HG02870 (cell line): ENCODE measurements around the gene DSCAML1.
"Not testable (repeated sequence)": the region's sequence is repeated elsewhere in the genome, so short reads cannot be mapped to it uniquely, and the experiment has no call there.

Source experiments
- ATAC-seq: cut with Tn5 transposase; IDR thresholded peaks from one replicate; pipeline ENCODE4 v1.9.1; 2021; ENCODE audit warnings: mild to moderate bottlenecking, moderate library complexity; ENCODE audit not compliant: unreplicated experiment

Gene DSCAML1

DNA sequence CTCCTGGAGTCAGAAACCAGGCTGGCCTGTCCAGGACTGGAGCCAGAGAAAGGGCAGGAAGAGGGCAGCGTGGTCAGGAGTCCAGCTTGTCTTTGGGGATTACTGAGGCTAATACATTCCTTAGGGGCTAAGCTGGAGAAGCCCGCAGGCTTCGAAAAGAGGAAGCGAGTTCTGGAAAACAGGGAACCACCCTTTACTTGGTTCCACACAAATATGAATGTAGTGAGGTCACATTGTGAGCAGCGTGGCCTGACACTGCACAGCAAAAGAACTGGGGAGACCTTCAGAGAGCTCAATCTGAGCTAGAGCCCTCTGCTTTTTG, 337.1 kb downstream of the DSCAML1 start:
- no peak for ATAC-seq

DNA sequence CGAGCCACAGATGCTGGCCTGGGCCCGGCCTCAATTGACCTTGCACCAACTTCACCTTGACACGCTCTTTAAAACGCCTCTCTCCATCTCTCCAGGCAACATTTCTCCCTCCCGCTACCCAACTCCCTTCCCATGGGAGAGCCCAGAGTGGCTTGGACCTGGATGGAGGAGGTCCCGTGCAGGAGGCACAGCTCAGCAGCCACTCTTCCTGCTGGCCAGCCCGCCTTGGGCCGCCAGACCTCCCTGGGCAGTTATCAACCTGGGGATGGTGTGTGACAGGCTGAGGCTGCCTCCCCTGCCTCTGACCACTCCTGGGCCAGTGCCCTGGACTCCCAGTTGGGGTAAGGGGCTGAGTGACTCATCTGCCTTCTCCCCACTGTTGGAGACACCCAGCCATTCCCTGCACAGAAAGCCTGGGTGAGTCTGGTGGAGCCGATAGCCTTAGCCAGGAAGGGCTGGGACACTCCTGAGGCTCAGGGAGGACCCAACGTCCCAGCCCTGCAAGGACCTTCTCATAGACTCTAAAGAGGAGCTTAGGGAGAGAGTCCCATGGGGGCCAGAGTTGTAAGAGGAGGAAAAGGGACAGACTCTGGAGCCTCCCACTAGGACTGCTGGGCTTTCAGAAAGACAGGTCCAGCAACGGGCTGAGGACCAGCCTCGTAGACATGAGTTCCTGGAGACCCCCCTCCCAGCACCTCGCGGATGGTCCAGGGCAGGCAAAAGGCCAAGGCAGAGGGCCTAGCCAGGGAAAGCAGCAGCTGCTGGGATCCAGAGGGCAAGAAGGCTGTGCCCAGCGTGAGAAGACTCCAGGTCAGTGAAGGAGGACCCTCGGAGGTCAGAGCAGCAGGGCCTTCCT, 337.7 kb downstream of the DSCAML1 start:
- no peak for ATAC-seq

- ATAC-seq, result no peak
Observed at GRCh38 chr11:117458275-117459122, 338.5 kb downstream of the DSCAML1 start.

GRCh38 chr11:117457835-117458234, 339.2 kb downstream of the DSCAML1 start:
- ATAC-seq, result no peak

DNA sequence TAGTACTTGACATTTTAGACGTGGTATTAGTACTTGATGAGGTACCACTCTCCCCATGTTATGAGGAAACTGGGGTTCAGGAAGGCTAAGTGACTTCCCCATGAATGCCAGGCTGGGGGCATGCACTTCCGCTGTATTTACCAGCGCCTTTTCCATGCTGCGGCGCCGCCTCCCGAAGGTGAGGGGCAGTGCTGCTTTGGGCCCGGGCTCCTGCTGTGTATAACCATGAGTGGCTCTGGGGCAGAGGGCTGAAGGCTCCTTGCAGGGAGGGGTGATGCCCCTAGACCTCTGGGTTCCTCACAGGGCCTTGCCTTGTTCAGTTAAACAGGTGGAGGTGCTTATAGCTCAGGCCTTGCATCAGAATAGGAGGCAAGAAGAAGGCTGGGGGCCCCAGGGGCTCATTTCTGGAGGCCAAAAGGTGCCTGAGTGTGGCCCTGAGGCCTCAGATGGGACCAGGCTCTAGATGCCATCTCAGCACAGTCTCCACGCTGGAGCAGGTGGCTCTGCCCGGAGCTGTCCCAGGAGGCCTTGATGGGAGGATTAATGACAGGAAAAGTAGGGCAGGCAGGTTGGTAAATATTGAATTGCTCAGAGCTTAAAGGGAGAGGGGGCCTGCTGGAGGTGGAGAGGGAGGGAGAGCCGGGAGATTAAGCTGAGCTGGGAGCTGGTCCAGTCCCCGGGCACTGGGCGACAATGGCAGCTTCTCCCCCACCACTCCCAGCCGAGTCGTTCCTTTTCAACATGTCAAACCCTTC, 339.8 kb downstream of the DSCAML1 start:
- no peak for ATAC-seq

DNA sequence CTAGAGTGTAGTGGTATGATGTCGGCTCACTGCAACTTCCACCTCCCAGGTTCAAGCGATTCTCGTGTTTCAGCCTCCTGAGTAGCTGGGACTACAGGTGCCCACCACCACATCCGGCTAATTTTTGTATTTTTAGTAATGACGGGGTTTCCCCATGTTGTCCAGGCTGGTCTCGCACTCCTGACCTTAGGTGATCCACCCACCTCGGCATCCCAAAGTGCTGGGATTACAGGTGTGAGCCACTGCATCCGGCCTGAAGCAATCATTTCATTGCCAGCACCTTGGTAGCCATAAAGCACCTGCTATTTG, 340.3 kb downstream of the DSCAML1 start:
- not testable (repeated sequence) for ATAC-seq

GRCh38 chr11:117456027-117456720, 340.8 kb downstream of the DSCAML1 start:
- ATAC-seq, result peak; percentile 79

GRCh38 chr11:117454564-117454917, 342.5 kb downstream of the DSCAML1 start:
- ATAC-seq, result no peak

DNA sequence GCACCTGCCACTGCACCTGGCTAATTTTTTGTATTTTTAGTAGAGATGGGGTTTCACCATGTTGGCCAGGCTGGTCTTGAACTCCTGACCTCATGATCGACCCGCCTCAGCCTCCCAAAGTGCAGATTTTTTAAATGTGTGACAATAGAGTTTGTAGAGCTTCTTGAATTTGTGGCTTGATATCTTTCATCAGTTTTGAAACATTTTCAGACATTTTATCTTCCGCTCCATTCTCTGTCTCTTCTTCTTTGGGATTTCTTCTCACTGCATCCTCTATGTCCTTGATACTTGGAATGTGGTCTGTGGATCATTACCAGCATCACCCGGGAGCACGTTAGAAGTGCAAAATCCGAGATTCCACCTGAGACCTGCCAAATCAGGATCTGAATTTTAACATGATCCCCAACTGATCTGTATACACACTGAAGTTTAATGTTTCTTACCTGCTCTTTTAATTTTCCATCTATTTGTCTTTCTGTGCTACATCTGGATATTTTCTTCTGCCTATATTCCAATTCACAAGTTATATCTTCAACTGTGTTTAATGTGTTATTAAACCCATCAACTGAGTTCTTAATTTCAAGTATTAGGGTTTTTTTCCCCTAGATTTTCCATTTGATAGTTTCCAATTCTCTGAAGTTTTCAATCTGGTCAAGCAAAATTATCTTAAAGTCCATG, 343.0 kb downstream of the DSCAML1 start:
- no peak for ATAC-seq

GRCh38 chr11:117449111-117449693, 347.8 kb downstream of the DSCAML1 start:
- ATAC-seq, result no peak

DNA sequence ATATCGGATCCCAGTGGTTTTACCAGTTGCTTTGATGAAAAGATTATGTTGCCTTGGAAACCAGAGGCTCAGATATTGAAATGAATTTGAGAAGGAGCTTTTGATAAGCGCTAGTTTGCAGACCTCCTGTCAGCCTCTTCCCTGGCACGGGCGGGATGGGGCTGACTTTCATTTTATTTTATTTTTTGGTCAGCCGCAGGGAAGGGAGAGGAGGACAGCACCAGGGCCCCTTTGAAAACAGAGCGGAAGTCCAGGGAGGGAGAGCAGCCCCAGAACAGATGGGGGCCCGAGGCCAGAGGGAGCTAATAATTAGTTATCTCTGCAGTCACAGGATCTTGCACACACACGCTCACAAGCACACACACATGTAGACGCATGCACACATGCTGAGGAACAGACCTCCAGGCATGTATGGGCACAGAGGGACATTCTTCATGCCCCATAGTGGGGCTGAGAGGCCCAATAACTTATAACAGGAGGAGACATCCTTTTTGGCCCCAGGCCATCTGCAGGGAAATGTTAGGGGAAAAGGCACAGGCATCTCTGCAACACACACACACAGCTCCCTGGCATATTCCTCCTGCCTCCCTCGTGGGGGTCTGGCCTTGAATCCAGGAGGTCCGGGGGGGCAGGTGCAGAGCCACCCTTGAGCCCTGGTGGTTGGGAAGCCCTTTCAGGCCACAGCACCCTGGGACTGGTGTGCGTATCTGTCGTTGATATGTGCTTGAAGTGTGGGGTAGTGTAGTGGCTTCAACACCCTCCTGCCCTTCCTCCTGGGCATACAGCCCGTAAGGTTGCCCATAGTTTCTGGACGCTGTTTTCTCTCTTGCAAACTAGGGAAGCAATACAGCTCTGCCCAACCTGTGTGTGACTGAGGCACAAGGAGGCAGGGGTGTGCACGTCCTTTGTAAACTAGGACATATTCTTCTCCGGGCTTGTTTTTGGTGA, 352.0 kb downstream of the DSCAML1 start:
- ATAC-seq, result no peak

- ATAC-seq, result no peak
Observed at GRCh38 chr11:117444256-117444655, 352.8 kb downstream of the DSCAML1 start.

GRCh38 chr11:117443266-117444186, 353.5 kb downstream of the DSCAML1 start:
- ATAC-seq, result no peak

- no peak for ATAC-seq
Observed at GRCh38 chr11:117442869-117443239, 354.2 kb downstream of the DSCAML1 start.

GRCh38 chr11:117442049-117442868, 354.8 kb downstream of the DSCAML1 start:
- no peak for ATAC-seq

DNA sequence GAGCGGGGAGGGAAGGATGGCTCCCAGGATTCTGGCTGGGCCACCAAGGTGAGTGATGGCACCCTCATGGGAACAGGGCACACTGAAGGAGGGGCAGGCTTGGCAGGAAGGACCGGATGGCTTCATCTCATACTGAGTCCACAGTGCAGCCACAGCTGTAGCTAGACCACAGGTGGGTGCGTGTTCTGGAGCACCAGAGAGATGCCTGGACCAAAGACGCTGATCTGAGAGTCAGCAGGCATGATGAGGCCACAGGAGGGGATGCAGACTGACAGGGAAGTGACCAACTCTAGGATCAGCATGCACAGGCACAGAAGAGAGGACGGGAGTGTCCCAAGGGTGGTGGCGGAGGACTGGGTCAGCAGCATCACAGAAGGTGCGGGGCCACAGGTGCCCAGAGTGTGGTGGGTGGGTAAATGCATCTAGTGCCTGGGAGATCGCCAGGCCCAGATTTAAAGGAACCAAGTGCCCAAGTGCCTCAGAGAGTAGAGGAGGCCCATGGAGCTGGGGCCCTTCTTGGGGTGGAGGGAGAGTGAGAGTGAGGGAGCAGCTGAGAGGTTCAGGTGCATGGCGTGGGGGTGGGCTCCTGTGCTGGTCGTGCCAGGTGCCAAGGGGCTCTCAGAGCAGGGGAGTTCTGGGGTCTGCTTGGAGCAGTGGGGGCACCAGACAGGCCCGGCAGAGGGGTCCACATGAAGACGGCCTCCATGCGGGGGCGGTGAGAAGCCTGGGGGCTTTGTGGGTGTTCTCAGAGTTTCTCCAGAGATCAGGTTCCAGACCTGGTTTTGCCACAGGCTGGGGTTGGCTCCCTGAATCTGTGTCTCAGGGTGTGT, 355.7 kb downstream of the DSCAML1 start:
- ATAC-seq, result no peak
